HG03039 (cell line): Measurements from ENCODE around the gene GPR78.

ENCODE experiments used
- ATAC-seq: cut with Tn5 transposase; IDR thresholded peaks from one replicate; pipeline ENCODE4 v1.9.1; 2021; ENCODE audit warnings: mild to moderate bottlenecking, moderate library complexity; ENCODE audit not compliant: unreplicated experiment

Gene GPR78

GRCh38 chr4:8546766-8547107 is 33.5 kb upstream of the GPR78 start:
- ATAC-seq: no peak

- no peak for ATAC-seq
Measured at GRCh38 chr4:8547108-8547911, 32.9 kb upstream of the GPR78 start.

- no peak for ATAC-seq
Measured at GRCh38 chr4:8547912-8548730, 32.1 kb upstream of the GPR78 start.

DNA sequence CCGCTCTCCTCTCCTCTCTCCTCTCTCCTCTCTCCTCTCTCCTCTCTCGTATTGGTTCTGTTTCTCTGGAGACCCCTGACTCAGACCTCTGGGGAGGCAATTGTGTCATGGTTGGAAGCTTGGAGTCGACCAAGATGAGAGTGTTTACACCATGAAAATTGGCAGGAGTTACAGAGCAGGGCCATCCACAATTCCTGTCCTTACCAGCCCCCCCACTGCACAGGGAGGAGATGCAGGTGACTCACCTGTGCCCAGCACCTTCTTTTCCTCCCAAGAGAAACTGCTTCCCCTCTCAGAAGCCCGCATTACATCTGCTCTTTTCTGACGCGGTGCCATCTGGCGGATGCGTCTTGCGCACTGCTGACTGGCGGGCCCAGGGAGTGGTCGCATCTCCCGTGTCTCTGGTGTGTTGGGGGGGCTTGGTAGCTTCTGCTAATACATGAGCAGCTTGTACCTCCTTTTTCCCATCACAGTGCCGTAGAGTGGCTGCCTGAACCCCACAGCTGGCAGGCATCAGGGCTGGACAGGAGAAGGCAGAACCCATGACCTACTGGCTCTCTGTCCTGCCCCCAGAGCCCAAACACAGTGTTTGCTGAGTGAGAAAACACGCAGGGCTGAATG is 31.4 kb upstream of the GPR78 start:
- no peak for ATAC-seq

- no peak for ATAC-seq
Measured at GRCh38 chr4:8549352-8549931, 30.8 kb upstream of the GPR78 start.

DNA sequence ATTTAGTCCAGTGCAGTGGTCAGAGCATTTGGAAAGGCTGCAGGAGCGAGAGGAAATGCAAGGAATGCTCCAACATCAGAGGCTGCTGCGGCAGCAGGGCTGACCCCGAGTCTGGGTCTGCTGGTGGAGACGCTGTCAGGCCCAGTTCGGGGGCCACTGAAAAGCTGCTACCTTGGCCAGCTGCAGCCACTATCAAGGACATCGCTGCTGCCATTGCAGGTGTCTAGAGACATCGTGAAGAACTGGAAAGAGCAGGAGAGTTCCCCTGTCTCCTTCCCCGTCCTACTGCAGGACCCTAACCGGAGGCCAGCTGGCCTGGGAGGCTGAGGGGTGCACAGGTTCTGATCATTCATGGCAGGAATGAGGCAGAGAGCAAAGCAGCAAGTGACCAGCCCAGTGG is 29.5 kb upstream of the GPR78 start:
- ATAC-seq: no peak

GRCh38 chr4:8552024-8552423 is 28.2 kb upstream of the GPR78 start:
- no peak for ATAC-seq

DNA sequence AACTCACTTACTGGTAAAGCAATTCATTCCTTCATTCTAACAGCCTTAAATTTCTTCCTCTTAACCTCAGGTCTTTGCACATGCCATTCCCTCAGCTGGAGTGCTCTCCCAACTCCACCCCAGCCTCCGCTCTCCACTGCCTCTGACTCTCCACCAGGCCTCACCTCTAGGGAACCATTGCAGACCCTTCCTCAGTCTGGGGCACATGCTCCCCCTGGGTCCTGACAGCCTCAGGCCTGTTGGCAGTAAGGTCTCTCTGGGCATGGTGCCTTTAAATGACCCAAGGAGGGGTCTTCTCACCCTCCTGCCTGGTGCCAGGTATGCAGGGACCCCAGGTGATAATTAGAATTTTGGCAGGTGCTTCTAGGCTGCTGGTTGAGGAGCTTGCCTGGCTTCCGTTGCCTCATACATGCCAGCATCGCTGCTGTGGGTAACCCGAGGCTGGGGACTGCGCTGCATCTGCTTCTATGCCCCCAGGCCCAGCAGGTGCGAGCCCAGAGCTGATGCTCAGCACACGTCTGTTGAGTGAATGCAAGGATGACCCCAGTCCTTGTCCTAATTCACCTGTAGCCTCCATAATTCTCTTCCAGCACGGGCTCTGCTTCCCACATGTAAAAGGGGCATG is 27.5 kb upstream of the GPR78 start:
- ATAC-seq: no peak

DNA sequence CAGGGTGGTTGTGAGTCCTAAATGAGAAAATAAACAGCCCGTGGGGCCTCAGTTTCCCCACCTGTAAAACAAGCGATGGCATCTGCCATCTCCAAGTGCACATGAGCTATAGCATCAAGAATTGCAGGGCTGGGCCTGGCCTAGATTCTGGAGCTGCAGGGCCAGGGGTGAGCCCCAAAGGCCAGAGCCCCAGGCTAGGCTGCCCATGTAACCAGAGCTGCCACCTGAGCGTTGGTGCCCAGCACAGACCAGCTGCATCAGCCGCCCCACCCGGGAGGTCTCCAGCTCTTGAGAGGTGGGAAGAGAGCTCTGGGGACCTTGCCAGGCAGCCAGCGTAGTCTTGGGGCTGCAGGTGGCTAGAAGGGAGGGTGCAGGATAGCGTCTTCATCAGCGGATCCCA is 27.0 kb upstream of the GPR78 start:
- ATAC-seq: no peak

DNA sequence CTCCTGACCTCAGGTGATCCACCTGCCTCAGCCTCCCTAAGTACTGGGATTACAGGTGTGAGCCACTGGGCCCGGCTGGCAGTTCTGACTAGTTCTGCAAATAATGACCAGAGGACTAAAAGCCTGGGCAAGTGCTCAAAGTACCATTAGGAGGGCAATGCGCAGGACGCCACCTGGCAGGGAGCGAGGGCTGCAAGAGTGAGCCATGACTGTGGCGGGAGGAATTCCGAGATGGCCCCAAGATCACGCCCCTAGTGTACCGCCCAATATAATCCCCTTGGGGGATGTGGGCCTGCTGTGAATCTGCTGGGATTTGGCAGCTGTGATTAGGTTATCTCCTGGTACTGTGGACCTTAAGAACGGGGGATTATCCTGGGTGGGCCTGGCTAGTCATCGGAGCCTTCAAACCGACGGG is 26.2 kb upstream of the GPR78 start:
- ATAC-seq: no peak

DNA sequence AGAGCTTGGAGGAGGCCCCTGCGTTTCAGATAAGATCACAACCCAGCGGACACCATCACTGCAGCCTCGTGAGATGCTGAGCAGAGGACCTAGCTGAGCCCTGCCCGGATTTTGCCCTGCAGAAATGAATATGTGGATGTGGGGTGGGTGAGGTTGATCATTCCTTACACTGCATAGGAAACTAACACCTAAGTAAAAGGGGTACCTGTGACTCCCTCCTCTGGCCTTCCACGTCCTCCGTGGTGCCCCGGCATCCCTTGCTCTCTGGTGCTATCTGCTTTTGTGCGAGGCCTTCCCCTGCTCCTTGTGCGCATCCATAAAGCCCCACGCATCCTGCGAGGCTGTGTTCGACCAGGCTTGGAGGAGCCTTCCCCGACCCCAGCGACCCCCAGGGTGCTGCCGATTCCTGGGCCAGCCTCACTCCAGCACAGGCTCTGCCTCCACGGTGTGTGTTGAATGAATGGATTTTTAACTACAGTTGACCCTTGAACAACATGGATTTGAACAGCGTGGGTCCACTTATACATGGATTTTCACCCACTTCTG is 25.6 kb upstream of the GPR78 start:
- no peak for ATAC-seq

- no peak for ATAC-seq
Measured at GRCh38 chr4:8555716-8556115, 24.5 kb upstream of the GPR78 start.

- no peak for ATAC-seq
Measured at GRCh38 chr4:8556341-8557150, 23.6 kb upstream of the GPR78 start.

- no peak for ATAC-seq
Measured at GRCh38 chr4:8557151-8558076, 22.8 kb upstream of the GPR78 start.

DNA sequence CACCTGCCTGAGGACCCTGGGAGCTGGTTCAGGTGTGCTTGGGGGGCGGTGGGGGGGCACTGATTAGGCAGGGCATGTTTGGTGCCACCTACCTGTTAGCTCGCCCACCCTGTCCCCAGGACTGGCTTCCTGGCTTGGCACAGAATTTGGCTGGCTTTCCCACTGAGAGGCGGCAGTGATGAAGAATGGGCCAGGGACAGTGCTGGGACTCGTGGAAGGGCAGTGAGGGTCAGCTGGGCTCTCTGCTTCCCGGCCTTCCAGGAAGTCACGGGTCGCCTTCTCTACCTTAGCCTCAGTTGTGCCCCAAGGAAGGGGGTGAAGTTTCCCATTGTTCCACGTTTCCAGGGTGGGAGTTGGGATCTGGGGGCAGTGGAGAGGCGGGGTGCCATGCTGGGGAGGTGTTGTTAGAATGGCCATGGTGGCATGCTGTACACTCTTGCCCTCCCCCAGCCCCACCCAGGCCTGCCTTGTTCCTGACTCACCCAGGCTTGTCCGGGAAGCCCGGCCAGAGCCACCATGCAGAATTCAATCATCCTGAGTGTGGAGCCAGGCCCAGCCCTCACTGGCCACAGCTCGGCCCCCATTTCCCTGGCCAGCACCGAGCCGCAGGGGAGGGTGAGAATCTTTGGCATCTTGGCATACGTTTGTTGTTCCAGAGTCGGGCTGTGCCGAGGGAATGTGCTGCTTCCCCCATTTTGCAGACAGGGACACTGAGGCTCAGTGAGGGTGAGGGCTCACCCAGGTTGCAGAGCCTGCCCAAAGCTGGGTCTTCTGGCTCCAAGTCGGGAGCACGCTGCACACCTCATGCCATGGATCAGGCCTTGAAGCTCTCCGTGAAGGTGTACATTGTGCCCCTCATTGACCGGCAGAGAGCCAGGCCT is 21.9 kb upstream of the GPR78 start:
- ATAC-seq: no peak

- ATAC-seq: no peak
Measured at GRCh38 chr4:8559011-8559410, 21.2 kb upstream of the GPR78 start.

DNA sequence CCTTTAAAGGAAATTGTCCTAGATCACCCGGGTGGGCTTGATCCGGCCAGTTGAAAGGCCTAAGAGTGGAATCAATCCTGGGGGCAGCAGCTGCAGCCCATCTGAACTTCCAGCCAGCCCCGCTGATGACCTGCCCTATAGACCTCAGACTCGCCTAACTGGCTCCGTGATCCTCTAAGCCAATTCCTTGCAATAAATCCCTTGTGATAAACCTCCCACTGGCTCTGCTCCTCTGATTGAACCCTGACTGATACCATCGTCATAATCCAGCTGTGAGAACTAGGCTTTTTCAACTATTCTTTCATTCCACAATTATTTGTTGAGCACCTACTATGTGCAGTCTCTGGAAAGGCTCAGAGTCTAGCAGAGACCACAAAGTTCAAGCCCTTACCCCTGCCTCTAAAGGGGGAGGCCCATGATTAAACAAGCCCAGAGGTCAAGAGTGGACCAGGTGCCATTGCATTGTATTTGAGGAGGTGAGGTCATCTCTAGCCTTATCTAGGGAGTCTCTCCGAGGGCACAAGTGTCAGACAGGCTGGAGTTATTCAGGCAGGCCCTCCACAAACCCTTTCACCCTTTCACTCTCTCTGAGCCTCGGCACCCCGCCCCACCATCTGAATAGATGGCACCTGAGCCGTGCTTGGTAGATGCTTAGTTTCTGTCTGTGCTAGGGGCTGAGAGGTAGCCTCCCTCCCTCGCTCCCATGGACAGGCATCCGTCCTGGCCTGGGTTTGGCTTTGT is 20.5 kb upstream of the GPR78 start:
- ATAC-seq: no peak
